HepG2 (cell line): Measurements from ENCODE around the gene NAALADL1. TPM values are rescaled to one million over a fixed set of nuclear protein-coding genes. Genes with fewer than 3 reads are reported as not detected.

Experiments used
- ATAC-seq: fragments of 200-7000 bp; cut with Tn5 transposase; 3 replicates; pipeline ENCODE4 v1.9.1; 2020; ENCODE audit warnings: mild to moderate bottlenecking, moderate library complexity
- BruUV-seq: library from RNA; stranded (reverse); fragments of 400-500 nt; replicated peaks from 2 replicates; lab custom pipeline; 2021; lab: Mats Ljungman, UMichigan
- CTCF ChIA-PET: fragments of 300-600 bp; formaldehyde crosslinking; extraction: SDS; loops from one replicate; lab custom pipeline; 2021; ENCODE audit warnings: low total read pairs, inconsistent platforms, low intra/inter-chr PET ratio; lab: Yijun Ruan, JAX
- POLR2A ChIA-PET: fragments of 350-600 bp; sonication (Branson Sonifier 250); formaldehyde crosslinking; loops from one replicate; lab custom pipeline; 2020; ENCODE audit warnings: antibody characterized with exemption, inconsistent platforms; lab: Yijun Ruan, JAX
- DNase-seq: peaks from one replicate; pipeline ENCODE4 v3.0.0-alpha.2; 2015; ENCODE audit warnings: low spot score
- FAIRE-seq: peaks from 3 replicates; lab custom pipeline; 2011; peaks lifted over from hg19 to GRCh38; lab: Jason Lieb, UNC
- H2AFZ ChIP-seq: one replicate; pipeline ENCODE4 v1.6.1; 2011; ENCODE audit warnings: low read length, inconsistent platforms
- H3K27ac ChIP-seq: fragments of 300-600 bp; 3 replicates; pipeline ENCODE4 v1.8.0; 2011; ENCODE audit warnings: mixed run types, mild to moderate bottlenecking, mixed read lengths, low read length, inconsistent platforms; ENCODE audit not compliant: insufficient read depth; ENCODE audit errors: extremely low read length
- H3K27me3 ChIP-seq, 2 experiments: fragments of 200-600 bp in 1 of 2; 2 replicates in 1 of 2; 3 replicates in 1 of 2; pipeline versions ENCODE4 v1.6.0 to v1.8.0; 2011; ENCODE audit warnings: low read length in 2 of 2, mild to moderate bottlenecking in 2 of 2, moderate library complexity in 2 of 2, inconsistent platforms in 1 of 2; ENCODE audit not compliant: insufficient read depth in 2 of 2, control insufficient read depth in 1 of 2
- H3K36me3 ChIP-seq, 2 experiments: fragments of 200-600 bp in 1 of 2; replicated peaks in 1 of 2; 2 replicates in 1 of 2; 3 replicates in 1 of 2; pipeline versions ENCODE4 v1.5.1 to v1.8.0; 2011; ENCODE audit warnings: low read length in 2 of 2, inconsistent platforms in 1 of 2; ENCODE audit not compliant: insufficient read depth in 2 of 2, control insufficient read depth in 1 of 2
- H3K4me1 ChIP-seq: 2 replicates; pipeline ENCODE4 v1.5.1; 2012; ENCODE audit warnings: low read length, inconsistent platforms; ENCODE audit not compliant: insufficient read depth
- H3K4me2 ChIP-seq: 2 replicates; pipeline ENCODE4 v1.6.0; 2011; ENCODE audit warnings: low read depth, low read length, inconsistent platforms
- H3K4me3 ChIP-seq, 3 experiments: fragments of 200-600 bp in 1 of 3; sonication (generic), shearing (Covaris generic) in 1 of 3; replicated peaks in 1 of 3; 2 replicates each; pipeline ENCODE4 v1.5.1; 2011 to 2016; ENCODE audit warnings: low read length in 3 of 3, inconsistent platforms in 2 of 3, low read depth in 2 of 3, mild to moderate bottlenecking in 2 of 3, control low read depth in 1 of 3, mixed read lengths in 1 of 3; ENCODE audit not compliant: insufficient read depth in 1 of 3
- H3K79me2 ChIP-seq: one replicate; pipeline ENCODE4 v1.6.1; 2011; ENCODE audit warnings: low read length, inconsistent platforms; ENCODE audit not compliant: insufficient read depth
- H3K9ac ChIP-seq: 2 replicates; pipeline ENCODE4 v1.6.0; 2011; ENCODE audit warnings: mild to moderate bottlenecking, low read depth, low read length, inconsistent platforms; ENCODE audit not compliant: insufficient read depth
- H3K9me3 ChIP-seq: 2 replicates; pipeline ENCODE4 v1.5.1; 2012; ENCODE audit warnings: mild to moderate bottlenecking, low read length
- H4K20me1 ChIP-seq: 2 replicates; pipeline ENCODE4 v1.6.0; 2011; ENCODE audit warnings: inconsistent platforms, mild to moderate bottlenecking, low read length, moderate library complexity; ENCODE audit not compliant: insufficient read depth
- PITX1 ChIP-seq: sonication (generic); formaldehyde crosslinking; IDR thresholded peaks from 2 replicates; pipeline ENCODE4 v1.5.1; 2020; ENCODE audit warnings: mild to moderate bottlenecking, missing genetic modification reagents
- SALL1 ChIP-seq: sonication (generic); formaldehyde crosslinking; IDR thresholded peaks from 2 replicates; pipeline ENCODE4 v1.8.0; 2022; ENCODE audit warnings: mild to moderate bottlenecking, missing genetic modification reagents
- STAG1 ChIP-seq: sonication (generic); formaldehyde crosslinking; IDR thresholded peaks from 2 replicates; pipeline ENCODE4 v1.4.0; 2020; ENCODE audit warnings: missing genetic modification reagents
- ZMYM4 ChIP-seq: sonication (generic); formaldehyde crosslinking; IDR thresholded peaks from 2 replicates; pipeline ENCODE4 v1.8.1; 2023; ENCODE audit warnings: mild to moderate bottlenecking, missing genetic modification reagents
- ZNF256 ChIP-seq: sonication (generic); formaldehyde crosslinking; conservative IDR thresholded peaks from 2 replicates; pipeline ENCODE4 v1.4.0; 2020; ENCODE audit warnings: missing genetic modification reagents
- ZNF501 ChIP-seq: sonication (generic); formaldehyde crosslinking; IDR thresholded peaks from 2 replicates; pipeline ENCODE4 v1.5.1; 2020; ENCODE audit warnings: mild to moderate bottlenecking, moderate library complexity, missing genetic modification reagents
- ZNF629 ChIP-seq: sonication (generic); formaldehyde crosslinking; conservative IDR thresholded peaks from 2 replicates; pipeline ENCODE4 v1.5.0; 2020; ENCODE audit warnings: missing genetic modification reagents
- WGBS: methylation state at CpG from one replicate; pipeline ENCODE4 v1.1.6; 2017; ENCODE audit warnings: low lambda C conversion rate; 5-methylcytosine and 5-hydroxymethylcytosine counted together
- in situ Hi-C: cut with HindIII; loops from 2 replicates; pipeline ENCODE4 v1.10.0; 2017; ENCODE audit warnings: low pct_unique_long_range_greater_than_20kb; ENCODE audit not compliant: extremely low pct_ligation_motif_present
- intact Hi-C: fragments of 100-400 bp; cut with micrococcal nuclease; formaldehyde crosslinking; loops from one replicate; pipeline ENCODE4 v1.10.0; 2022; ENCODE audit not compliant: unreplicated experiment
- polyA plus RNA-seq, 8 experiments: library from polyadenylated mRNA; depleted of rRNA in 3 of 8; stranded (reverse) in 7 of 8; unstranded in 1 of 8; fragments of >200 nt; fragmentation: Illumina TruSeq in 4 of 8; extraction: Trizol in 4 of 8; gene quantifications; 2 replicates each; pipeline versions ENCODE4 v1.2.1 to v1.2.3, GENCODE V29; 2011 to 2016; ENCODE audit warnings: low read depth in 4 of 8, missing spikeins in 1 of 8, mixed read lengths in 1 of 8; ENCODE audit not compliant: insufficient read depth in 1 of 8
- total RNA-seq, 5 experiments: library from RNA; depleted of rRNA; stranded (reverse); fragments of >200 nt; fragmentation: Illumina TruSeq; extraction: Trizol; gene quantifications; 2 replicates each; pipeline ENCODE4 v1.2.3, GENCODE V29; 2016; ENCODE audit warnings: low read depth in 1 of 5
- TF ChIP-seq, protein P1 (sequence below): sonication (generic); formaldehyde crosslinking; IDR thresholded peaks from 2 replicates; pipeline ENCODE4 v1.4.0; 2020; ENCODE audit warnings: missing genetic modification reagents
- TF ChIP-seq, protein P2 (sequence below): sonication (generic); formaldehyde crosslinking; IDR thresholded peaks from one replicate; pipeline ENCODE4 v1.5.1; 2020; ENCODE audit warnings: mild to moderate bottlenecking, missing genetic modification reagents; ENCODE audit errors: not compliant biosample characterization
- TF ChIP-seq, protein P3 (sequence below): sonication (generic); formaldehyde crosslinking; IDR thresholded peaks from 2 replicates; pipeline ENCODE4 v1.4.0; 2020; ENCODE audit warnings: missing genetic modification reagents

Gene NAALADL1
- total and polyA plus RNA-seq, 2 of the 13 experiments (the other 11 are each of a cell fraction or from before 2014, with no cell fraction given): 9.3 to 33.9 TPM

DNA sequence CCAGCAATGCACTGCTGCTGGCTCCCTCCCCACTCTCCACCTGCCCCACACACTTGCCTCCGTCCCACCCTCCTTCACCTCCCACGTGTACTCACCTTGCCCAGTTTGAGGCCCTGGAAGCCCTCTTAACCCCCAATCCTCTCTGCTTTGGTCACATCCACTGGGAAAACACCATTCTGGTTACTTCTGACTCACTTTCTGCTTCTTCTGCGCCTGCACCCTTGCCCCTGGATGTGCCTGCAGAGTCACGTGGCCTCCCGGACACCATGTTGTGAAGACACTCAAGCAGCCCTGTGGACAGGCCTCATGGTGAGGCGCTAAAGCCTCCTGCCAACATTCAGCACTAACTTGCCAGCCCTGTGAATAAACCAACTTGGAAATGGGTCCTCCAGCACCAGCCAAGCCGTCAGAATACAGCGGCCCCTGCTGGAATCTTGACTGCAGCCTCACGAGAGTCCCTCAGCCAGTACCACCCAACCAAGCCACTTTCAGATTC, 2.6 kb upstream of the NAALADL1 start:
- 0 out of 2 replicates have a peak overlapping the region, but pooled peaks have one; percentile 25 for H3K4me2 ChIP-seq
- FAIRE-seq: no peak
- POLR2A ChIA-PET: interaction anchor here (3.5 kb wide), 1 partner anchor 8 kb away, joined by 21 read pairs; no protein-coding TSS in a partner anchor
- H2AFZ ChIP-seq: no peak overlapping the region
- no peak overlapping the region for H3K9ac ChIP-seq
- WGBS: 54% methylated on average over 8 of the region's 9 CpGs
- H4K20me1 ChIP-seq: no peaks in the 10 kb centered on the region
- in situ Hi-C loops: no loop called here
- ATAC-seq: peak; percentile 56
- intact Hi-C loops: loop anchor here (1.0 kb wide), 1 partner anchor 34 kb away; the partner anchor contains the start of gene SNX15
- H3K27me3 ChIP-seq: no peaks in the 10 kb centered on the region
- peak; percentile 42 for DNase-seq
- no peaks in the 10 kb centered on the region for H3K36me3 ChIP-seq
- no peaks in the 10 kb centered on the region for H3K79me2 ChIP-seq
- no peaks in the 10 kb centered on the region for H3K9me3 ChIP-seq
- CTCF ChIA-PET: interaction anchor here (1.2 to 1.9 kb wide), 2 partner anchors 33 to 47 kb away, joined by 6 read pairs; partner anchors contain the start of genes ARL2 and SNX15
- BruUV-seq: no TSS peak
- peaks cover 82% of the 10 kb centered on the region for H3K4me1 ChIP-seq
- no peak overlapping the region for H3K27ac ChIP-seq
- H3K4me3 ChIP-seq: no peak overlapping the region
- TF ChIP-seq, protein P1, sequence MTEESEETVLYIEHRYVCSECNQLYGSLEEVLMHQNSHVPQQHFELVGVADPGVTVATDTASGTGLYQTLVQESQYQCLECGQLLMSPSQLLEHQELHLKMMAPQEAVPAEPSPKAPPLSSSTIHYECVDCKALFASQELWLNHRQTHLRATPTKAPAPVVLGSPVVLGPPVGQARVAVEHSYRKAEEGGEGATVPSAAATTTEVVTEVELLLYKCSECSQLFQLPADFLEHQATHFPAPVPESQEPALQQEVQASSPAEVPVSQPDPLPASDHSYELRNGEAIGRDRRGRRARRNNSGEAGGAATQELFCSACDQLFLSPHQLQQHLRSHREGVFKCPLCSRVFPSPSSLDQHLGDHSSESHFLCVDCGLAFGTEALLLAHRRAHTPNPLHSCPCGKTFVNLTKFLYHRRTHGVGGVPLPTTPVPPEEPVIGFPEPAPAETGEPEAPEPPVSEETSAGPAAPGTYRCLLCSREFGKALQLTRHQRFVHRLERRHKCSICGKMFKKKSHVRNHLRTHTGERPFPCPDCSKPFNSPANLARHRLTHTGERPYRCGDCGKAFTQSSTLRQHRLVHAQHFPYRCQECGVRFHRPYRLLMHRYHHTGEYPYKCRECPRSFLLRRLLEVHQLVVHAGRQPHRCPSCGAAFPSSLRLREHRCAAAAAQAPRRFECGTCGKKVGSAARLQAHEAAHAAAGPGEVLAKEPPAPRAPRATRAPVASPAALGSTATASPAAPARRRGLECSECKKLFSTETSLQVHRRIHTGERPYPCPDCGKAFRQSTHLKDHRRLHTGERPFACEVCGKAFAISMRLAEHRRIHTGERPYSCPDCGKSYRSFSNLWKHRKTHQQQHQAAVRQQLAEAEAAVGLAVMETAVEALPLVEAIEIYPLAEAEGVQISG (CRISPR knock-in tag): peak; percentile 25; the same call in 1 of the 2 replicates
- TF ChIP-seq SALL1: 0 out of 2 replicates have a peak, but pooled peaks have one; percentile 21
- no peak for TF ChIP-seq ZNF256 (CRISPR knock-in tag)
- peak; percentile 15; the same call in 1 of the 2 replicates for TF ChIP-seq ZNF501
- TF ChIP-seq, protein P2, sequence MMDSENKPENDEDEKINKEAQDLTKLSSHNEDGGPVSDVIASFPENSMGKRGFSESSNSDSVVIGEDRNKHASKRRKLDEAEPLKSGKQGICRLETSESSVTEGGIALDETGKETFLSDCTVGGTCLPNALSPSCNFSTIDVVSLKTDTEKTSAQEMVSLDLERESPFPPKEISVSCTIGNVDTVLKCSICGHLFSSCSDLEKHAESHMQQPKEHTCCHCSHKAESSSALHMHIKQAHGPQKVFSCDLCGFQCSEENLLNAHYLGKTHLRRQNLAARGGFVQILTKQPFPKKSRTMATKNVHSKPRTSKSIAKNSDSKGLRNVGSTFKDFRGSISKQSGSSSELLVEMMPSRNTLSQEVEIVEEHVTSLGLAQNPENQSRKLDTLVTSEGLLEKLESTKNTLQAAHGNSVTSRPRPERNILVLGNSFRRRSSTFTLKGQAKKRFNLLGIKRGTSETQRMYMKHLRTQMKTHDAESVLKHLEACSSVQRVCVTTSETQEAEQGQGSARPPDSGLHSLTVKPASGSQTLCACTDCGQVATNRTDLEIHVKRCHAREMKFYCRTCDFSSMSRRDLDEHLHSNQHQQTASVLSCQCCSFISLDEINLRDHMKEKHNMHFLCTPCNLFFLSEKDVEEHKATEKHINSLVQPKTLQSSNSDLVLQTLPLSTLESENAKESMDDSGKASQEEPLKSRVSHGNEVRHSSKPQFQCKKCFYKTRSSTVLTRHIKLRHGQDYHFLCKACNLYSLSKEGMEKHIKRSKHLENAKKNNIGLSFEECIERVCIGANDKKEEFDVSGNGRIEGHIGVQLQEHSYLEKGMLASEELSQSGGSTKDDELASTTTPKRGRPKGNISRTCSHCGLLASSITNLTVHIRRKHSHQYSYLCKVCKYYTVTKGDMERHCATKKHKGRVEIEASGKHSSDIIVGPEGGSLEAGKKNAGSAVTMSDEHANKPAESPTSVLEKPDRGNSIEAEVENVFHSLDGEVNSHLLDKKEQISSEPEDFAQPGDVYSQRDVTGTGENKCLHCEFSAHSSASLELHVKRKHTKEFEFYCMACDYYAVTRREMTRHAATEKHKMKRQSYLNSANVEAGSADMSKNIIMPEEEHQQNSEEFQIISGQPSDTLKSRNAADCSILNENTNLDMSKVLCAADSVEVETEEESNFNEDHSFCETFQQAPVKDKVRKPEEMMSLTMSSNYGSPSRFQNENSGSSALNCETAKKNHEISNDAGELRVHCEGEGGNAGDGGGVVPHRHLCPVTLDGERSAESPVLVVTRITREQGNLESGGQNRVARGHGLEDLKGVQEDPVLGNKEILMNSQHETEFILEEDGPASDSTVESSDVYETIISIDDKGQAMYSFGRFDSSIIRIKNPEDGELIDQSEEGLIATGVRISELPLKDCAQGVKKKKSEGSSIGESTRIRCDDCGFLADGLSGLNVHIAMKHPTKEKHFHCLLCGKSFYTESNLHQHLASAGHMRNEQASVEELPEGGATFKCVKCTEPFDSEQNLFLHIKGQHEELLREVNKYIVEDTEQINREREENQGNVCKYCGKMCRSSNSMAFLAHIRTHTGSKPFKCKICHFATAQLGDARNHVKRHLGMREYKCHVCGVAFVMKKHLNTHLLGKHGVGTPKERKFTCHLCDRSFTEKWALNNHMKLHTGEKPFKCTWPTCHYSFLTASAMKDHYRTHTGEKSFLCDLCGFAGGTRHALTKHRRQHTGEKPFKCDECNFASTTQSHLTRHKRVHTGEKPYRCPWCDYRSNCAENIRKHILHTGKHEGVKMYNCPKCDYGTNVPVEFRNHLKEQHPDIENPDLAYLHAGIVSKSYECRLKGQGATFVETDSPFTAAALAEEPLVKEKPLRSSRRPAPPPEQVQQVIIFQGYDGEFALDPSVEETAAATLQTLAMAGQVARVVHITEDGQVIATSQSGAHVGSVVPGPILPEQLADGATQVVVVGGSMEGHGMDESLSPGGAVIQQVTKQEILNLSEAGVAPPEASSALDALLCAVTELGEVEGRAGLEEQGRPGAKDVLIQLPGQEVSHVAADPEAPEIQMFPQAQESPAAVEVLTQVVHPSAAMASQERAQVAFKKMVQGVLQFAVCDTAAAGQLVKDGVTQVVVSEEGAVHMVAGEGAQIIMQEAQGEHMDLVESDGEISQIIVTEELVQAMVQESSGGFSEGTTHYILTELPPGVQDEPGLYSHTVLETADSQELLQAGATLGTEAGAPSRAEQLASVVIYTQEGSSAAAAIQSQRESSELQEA: no peak
- peak; percentile 70 for TF ChIP-seq STAG1 (CRISPR knock-in tag)
- peak; percentile 40; the same call in 1 of the 2 replicates for TF ChIP-seq PITX1 (CRISPR knock-in tag)
- TF ChIP-seq ZNF629 (CRISPR knock-in tag): peak; percentile 41; the same call in 1 of the 2 replicates
- TF ChIP-seq ZMYM4 (CRISPR knock-in tag): 0 out of 2 replicates have a peak, but pooled peaks have one; percentile 24
- TF ChIP-seq, protein P3, sequence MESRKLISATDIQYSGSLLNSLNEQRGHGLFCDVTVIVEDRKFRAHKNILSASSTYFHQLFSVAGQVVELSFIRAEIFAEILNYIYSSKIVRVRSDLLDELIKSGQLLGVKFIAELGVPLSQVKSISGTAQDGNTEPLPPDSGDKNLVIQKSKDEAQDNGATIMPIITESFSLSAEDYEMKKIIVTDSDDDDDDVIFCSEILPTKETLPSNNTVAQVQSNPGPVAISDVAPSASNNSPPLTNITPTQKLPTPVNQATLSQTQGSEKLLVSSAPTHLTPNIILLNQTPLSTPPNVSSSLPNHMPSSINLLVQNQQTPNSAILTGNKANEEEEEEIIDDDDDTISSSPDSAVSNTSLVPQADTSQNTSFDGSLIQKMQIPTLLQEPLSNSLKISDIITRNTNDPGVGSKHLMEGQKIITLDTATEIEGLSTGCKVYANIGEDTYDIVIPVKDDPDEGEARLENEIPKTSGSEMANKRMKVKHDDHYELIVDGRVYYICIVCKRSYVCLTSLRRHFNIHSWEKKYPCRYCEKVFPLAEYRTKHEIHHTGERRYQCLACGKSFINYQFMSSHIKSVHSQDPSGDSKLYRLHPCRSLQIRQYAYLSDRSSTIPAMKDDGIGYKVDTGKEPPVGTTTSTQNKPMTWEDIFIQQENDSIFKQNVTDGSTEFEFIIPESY (CRISPR knock-in tag): peak; percentile 86
